PFSK-1 (cell line): Measurements from ENCODE around the gene LDB3.

Source experiments
- FOXP2 ChIP-seq: optimal IDR thresholded peaks from 2 replicates; pipeline ENCODE3; 2011; ENCODE audit warnings: borderline replicate concordance, control low read depth, inconsistent platforms; ENCODE audit not compliant: insufficient read depth; ENCODE audit errors: extremely low read length, extremely low read depth
- POLR2AphosphoS5 ChIP-seq: IDR thresholded peaks from 2 replicates; pipeline ENCODE4 v1.6.1; 2012; ENCODE audit warnings: low read depth, mild to moderate bottlenecking, control low read depth, low read length, moderate library complexity
- REST ChIP-seq, 2 experiments: IDR thresholded peaks; 2 replicates each; pipeline versions ENCODE4 v1.6.1 to v1.8.0; 2011 to 2012; ENCODE audit warnings: low read depth in 2 of 2, low read length in 2 of 2, control low read depth in 1 of 2, inconsistent platforms in 1 of 2, mild to moderate bottlenecking in 1 of 2, moderate library complexity in 1 of 2; ENCODE audit not compliant: insufficient read depth in 1 of 2
- SIN3A ChIP-seq: IDR thresholded peaks from 2 replicates; pipeline ENCODE4 v1.6.1; 2012; ENCODE audit warnings: mild to moderate bottlenecking, low read length, moderate library complexity, borderline replicate concordance; ENCODE audit not compliant: insufficient read depth
- TAF1 ChIP-seq: IDR thresholded peaks from 2 replicates; pipeline ENCODE4 v1.6.1; 2012; ENCODE audit warnings: low read length, control low read depth, borderline replicate concordance; ENCODE audit not compliant: insufficient read depth

DNA sequence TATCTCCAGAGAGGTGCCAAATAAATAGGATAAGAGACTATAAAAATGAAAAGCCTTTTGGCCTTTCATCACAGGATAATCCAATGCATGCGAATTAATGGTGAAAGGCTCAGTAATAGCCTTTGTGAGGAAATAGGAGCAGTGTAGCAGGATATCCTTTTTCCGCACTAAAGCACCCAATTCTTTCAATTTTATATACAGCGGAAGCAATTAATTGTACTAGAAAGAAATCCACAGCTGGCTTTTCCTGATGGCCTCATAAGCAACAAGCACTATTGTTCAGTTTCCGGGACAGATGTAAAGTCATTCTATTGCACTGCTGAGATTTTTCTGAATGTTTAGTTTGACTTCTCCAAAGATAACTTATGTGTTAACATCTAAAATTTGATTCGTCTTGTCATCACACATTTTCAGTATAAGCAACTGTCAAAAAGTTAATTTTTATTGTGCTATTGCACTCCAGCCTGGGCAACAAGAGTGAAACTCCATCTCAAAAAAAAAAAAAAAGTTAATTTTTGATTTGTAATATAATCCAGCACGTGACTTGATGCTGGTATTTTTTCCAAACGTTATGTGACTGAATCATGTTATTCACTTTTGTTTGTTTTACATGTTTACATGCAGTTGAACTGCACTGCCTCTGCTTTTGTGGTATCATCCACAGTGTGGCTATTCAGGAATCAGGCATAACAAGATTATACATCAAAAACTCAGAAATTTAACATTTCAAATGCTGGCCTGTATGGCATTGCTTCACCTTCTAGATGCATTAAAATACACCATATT lies 79.7 kb downstream of the LDB3 start:
- no peak for TF ChIP-seq TAF1
- TF ChIP-seq POLR2AphosphoS5 = no peak
- no peak for TF ChIP-seq REST (IDR thresholded peaks at IDR 0.05; ENCODE audit: insufficient read depth in 1 of 2, low read depth in 2 of 2, low read length in 2 of 2)
- TF ChIP-seq FOXP2 = no peak
- no peak for TF ChIP-seq SIN3A
